ENCODE results near the gene OR2A2.

Gene OR2A2

GRCh38 chr7:144102041-144102440, 7.3 kb upstream of the OR2A2 start:
- no peak overlapping the region for H3K4me3 ChIP-seq (replicated peaks; ENCODE audit: insufficient read depth, low read length)
- no peak for DNase-seq (ENCODE audit: low read depth in 1 of 2, low spot score in 1 of 2)
- no peak overlapping the region for H3K27ac ChIP-seq (replicated peaks)
- no peaks in the 10 kb centered on the region for H3K27me3 ChIP-seq (ENCODE audit: insufficient read depth, poor library complexity, severe bottlenecking)
- TF ChIP-seq REST (IDR thresholded peaks at IDR 0.05; ENCODE audit: insufficient replicate concordance, low read depth) (no peak), SPI1 (IDR thresholded peaks at IDR 0.05; ENCODE audit: borderline replicate concordance, low read depth) (no peak), POLR2AphosphoS5 (IDR thresholded peaks at IDR 0.05; ENCODE audit: low read depth) (no peak), GABPA (IDR thresholded peaks at IDR 0.05; ENCODE audit: low read depth) (no peak)
- TF ChIP-seq, protein P1, sequence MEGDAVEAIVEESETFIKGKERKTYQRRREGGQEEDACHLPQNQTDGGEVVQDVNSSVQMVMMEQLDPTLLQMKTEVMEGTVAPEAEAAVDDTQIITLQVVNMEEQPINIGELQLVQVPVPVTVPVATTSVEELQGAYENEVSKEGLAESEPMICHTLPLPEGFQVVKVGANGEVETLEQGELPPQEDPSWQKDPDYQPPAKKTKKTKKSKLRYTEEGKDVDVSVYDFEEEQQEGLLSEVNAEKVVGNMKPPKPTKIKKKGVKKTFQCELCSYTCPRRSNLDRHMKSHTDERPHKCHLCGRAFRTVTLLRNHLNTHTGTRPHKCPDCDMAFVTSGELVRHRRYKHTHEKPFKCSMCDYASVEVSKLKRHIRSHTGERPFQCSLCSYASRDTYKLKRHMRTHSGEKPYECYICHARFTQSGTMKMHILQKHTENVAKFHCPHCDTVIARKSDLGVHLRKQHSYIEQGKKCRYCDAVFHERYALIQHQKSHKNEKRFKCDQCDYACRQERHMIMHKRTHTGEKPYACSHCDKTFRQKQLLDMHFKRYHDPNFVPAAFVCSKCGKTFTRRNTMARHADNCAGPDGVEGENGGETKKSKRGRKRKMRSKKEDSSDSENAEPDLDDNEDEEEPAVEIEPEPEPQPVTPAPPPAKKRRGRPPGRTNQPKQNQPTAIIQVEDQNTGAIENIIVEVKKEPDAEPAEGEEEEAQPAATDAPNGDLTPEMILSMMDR (IDR thresholded peaks at IDR 0.05; ENCODE audit: insufficient read depth, low read length) = no peak

DNA sequence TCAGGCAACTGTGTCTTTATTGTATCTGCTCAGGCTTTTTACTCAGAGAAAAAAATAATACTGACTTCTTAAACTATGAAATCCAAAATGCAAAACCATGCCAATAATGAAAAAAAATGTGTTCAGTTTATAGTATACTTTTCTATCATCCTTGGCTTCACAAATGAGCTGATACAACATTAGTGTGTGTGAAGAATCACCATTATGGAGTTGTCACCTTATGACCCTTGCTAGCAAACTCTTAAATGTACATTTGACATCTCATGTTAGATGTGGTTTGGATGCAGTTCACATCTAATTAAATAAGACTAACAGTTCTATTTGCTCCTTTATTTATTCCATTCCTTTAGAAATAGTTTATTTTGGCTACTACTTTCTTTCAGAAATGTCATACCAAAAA, 4.2 kb upstream of the OR2A2 start:
- no peak for DNase-seq (ENCODE audit: low read depth in 1 of 2, low spot score in 1 of 2)
- Histone ChIP-seq H3K27ac (replicated peaks) (no peak overlapping the region), H3K4me3 (replicated peaks; ENCODE audit: insufficient read depth, low read length) (no peak overlapping the region), H3K27me3 (ENCODE audit: insufficient read depth, poor library complexity, severe bottlenecking) (no peaks in the 10 kb centered on the region)
- TF ChIP-seq POLR2AphosphoS5 (IDR thresholded peaks at IDR 0.05; ENCODE audit: low read depth) (no peak), SPI1 (IDR thresholded peaks at IDR 0.05; ENCODE audit: borderline replicate concordance, low read depth) (no peak), GABPA (IDR thresholded peaks at IDR 0.05; ENCODE audit: low read depth) (no peak), REST (IDR thresholded peaks at IDR 0.05; ENCODE audit: insufficient replicate concordance, low read depth) (no peak)
- TF ChIP-seq, protein P1 (IDR thresholded peaks at IDR 0.05; ENCODE audit: insufficient read depth, low read length) = no peak

DNA sequence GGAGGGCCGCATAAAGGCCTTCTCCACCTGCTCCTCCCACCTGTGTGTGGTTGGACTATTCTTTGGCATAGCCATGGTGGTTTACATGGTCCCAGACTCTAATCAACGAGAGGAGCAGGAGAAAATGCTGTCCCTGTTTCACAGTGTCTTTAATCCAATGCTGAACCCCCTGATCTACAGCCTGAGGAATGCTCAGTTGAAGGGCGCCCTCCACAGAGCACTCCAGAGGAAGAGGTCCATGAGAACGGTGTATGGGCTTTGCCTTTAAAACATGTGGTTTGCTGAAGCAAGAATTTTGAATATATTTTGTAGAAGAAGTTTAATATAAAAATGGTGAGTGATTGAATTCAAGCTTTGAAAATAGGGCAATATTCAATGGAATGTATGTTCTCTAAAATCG, 889 bp downstream of the OR2A2 start:
- Histone ChIP-seq H3K27ac (replicated peaks) (no peak overlapping the region), H3K27me3 (ENCODE audit: insufficient read depth, poor library complexity, severe bottlenecking) (no peaks in the 10 kb centered on the region), H3K4me3 (replicated peaks; ENCODE audit: insufficient read depth, low read length) (no peak overlapping the region)
- no peak for TF ChIP-seq SPI1 (IDR thresholded peaks at IDR 0.05; ENCODE audit: borderline replicate concordance, low read depth)
- TF ChIP-seq, protein P1 (IDR thresholded peaks at IDR 0.05; ENCODE audit: insufficient read depth, low read length) = no peak
- no peak for TF ChIP-seq REST (IDR thresholded peaks at IDR 0.05; ENCODE audit: insufficient replicate concordance, low read depth)
- no peak for TF ChIP-seq GABPA (IDR thresholded peaks at IDR 0.05; ENCODE audit: low read depth)
- no peak for TF ChIP-seq POLR2AphosphoS5 (IDR thresholded peaks at IDR 0.05; ENCODE audit: low read depth)
- no peak for DNase-seq (ENCODE audit: low read depth in 1 of 2, low spot score in 1 of 2)

Data from HL-60 (cell line).